C1 segment of cervical spinal cord (tissue), 14 donors: ENCODE results near the gene FBXO11.
"Not testable (repeated sequence)": the region's sequence is repeated elsewhere in the genome, so short reads cannot be mapped to it uniquely, and the experiment has no call there.

Experiments
- DNase-seq, 14 donors: peaks; one replicate each; lab custom pipeline; 2025; lab: John Stamatoyannopoulos, UW

FBXO11 gene

DNA sequence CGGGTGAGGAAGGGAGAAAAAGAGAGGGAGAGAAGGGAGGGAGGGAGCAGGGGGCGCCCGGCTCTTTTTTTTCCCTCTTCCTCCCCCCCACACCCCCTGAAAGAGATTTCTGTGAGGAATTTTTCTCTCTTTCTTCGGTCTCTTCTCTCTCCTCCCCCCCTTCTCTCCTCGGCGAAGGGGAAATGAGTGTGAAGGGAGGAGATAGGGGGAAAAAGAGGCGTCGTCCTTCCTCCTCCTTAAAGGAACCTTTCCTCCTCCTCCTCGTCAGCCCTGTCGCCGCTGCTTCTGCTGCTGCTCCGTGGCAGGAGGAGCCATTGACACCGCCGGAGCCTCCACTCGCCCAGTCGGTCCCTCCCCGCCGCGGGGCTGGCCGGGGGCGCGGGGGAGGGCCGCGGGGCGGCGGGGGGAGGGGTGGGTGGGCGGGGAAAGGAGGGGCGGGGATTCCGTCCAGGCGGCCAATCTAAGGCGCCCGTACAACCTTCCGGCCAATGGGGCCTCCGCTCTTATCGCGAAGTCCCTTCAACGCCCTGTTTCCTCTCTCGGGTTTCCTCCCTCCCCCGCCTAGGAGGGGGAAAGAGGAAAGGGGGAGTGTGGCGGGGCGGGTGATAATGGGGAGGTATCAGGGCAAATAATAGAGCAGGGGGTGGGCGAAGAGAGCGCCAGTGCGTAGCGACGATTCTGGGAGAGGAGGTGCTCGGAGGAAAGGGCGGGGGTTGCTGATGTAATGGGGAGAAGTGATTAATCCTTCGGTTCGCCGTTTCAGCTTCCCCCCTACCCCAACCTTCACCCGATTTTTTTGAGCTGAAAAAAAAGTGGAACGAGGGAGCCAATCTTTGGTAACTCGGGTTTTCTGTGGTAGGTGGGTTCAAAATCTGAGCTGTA, at the start of gene FBXO11:
Gene FBXO11, minus strand, starts transcription at position 342 of the 882 bp plus-strand sequence. CDS start 778 bp downstream, outside the sequence.
- DNase-seq: peak; percentile 59 to 97 (median 94)

- no peak for DNase-seq
Observed at GRCh38 chr2:47950340-47951301, 44.3 kb upstream of the FBXO11 start.

DNA sequence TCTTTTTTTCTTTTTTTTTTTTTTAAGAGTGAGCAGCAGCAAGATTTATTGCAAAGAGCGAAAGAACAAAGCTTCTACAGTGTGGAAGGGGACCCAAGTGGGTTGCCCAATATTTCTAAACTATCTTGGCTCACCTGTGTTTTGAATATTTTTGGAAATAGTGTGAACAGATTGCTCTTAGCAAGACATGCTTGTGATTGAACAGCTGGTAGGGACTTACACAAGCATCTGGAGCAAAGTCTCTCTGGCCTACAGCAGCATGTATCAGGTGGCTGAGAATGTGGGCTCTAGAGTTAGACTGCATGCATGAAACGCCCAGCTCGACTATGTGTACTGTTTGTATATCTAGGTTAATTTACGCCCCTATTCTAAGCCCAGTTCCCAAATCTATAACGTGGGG, 40.3 kb upstream of the FBXO11 start:
- DNase-seq: no peak

GRCh38 chr2:47945046-47945781, 38.9 kb upstream of the FBXO11 start:
- DNase-seq: peak in 1 of 14 donors; percentile 57

DNA sequence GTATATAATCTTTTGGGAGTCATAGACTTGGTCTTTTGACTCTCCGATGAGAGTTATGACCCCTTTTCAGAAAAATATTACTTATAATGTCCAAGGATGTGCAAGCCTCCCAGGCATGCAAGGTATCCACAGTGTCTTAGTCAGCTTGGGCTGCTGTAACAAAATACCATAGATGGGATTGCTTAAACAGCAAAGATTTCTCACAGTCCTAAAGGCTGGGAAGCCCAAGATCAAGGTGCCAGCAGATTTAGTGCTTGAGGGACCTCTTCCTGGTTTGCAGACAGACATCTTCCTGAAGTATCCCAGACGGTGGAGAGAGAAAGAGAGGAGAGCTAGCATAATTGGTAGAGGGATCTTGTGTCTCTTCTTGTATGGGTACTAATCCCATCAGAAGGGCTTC, 35.6 kb upstream of the FBXO11 start:
- no peak for DNase-seq

- no peak for DNase-seq
Observed at GRCh38 chr2:47937677-47938076, 31.4 kb upstream of the FBXO11 start.

DNA sequence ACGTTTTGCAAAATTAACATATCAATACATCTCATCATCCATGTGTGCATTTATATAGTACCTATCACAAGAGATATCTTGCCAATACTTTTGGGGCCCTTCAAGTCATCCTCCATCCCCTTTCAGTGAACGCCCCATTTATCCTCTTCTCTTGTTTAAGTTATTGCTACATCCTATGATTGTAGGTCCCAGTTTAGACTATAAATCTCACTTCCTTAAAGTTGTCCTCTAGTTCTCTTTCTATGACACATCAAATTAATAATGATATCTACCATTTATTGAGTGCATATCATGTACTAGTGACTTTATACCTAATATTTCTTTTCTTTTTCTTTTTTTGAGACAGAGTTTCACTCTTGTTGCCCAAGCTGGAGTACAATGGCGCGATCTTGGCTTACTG, 28.8 kb upstream of the FBXO11 start:
- no peak for DNase-seq

DNA sequence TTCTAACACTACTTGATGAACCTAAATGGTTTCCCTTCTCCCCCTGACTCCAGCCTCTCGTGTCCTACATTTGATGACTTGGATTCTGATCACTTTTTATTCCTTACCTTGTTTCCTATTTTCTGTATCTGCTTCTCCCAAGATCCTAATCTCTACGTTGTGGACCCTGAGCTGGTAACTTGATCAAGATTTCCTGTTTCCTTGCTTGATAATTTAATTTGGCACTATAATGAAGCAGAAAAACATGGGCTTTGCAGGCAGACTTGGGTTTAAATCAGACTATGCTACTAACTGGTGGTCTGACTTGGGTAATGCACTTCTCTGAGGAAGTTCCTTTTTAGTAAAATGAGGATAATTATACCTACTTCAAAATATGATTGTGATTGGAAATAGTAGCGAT, 11.7 kb upstream of the FBXO11 start:
- DNase-seq: no peak

DNA sequence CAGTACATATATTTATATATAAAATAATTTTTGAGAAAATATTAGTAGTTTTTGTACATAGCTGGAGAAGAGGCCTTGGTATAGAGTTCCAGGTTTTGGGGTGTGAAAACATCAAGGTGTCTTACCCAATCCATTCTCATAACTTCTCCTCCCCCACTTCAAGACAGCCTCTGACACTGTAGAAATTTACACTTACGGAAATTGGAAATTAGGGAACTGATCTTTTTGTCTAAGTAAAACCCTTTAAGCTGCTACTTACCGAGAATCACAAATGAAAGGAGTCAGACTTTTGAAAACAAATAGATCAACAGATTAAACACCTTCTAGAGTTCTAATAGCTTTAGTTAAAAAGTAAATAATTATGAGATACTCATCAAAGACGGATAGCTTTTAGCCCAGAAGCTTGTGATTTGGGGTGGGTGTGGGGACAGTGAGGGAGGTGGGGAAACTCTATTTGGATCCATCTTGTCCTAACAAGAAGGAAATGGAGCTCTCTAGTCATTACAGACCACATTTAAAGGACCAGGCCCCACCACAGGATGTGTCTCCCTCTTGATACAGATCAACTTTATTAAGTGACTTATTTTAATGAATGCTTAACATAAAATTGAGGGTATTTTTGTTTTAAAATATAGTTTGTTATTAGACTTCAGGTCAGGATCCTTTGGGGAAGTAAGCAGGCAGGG, 11.1 kb upstream of the FBXO11 start:
- DNase-seq: no peak

DNA sequence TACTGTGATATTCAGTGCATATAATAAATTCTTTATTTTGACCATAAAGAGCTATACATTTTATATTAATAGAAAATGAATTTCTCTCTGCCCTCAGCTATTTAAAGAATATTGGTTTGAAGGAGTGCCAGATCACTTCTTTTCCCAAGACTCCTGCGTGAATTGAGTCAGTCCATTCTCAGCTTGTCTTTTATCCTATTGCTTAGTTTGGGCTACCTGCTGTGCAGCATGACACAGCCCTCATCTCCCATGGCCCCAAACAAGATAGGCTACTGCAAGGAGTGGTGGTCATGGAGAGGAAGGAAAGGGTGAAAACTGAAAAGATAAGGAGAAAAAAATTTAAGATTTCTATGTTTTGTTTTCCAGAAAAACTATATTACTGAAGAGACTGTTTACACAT, 10.1 kb upstream of the FBXO11 start:
- no peak for DNase-seq

GRCh38 chr2:47910662-47911061, 4.4 kb upstream of the FBXO11 start:
- not testable (repeated sequence) for DNase-seq

GRCh38 chr2:47908682-47909081, 2.4 kb upstream of the FBXO11 start:
- DNase-seq: no peak

DNA sequence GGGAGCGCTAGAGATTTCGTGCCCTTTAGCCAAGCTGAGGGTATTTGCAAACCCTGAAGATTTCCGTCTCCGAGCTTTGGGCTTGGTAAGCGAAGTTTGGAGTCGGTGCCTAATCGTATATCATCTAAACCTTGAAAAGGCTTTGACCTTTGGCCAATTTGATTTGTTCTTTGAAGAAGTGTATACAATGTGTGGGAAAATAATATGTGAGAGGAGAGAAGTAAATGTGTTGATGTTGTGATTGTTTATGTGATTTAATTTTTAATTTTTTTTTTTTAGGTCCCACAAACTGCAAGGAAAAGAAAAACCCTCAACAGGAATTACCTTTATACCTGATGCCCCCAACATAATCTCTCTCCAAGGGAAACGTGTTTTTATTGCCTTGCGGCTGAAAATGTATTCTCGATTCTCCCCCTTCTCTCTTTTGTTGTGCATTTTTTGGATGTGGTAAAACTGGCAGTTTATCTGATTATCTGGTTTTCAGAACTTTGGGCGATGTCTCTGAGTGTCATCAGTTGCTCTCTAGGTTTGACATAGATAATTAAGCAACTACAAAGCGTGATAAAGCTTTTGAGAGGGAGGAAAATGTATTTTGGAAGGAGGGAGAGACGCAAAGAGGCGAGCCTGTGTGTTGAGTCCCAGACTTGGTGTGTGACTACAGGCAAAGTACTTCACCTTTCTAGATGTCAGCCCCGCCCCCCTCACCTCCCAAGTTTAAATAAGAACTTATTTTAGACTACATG, 912 bp upstream of the FBXO11 start:
- DNase-seq: peak in 1 of 14 donors; percentile 19

- DNase-seq: peak in 12 of 14 donors; percentile 46 to 93 (median 74)
Observed at GRCh38 chr2:47905386-47906156, 727 bp downstream of the FBXO11 start.

DNA sequence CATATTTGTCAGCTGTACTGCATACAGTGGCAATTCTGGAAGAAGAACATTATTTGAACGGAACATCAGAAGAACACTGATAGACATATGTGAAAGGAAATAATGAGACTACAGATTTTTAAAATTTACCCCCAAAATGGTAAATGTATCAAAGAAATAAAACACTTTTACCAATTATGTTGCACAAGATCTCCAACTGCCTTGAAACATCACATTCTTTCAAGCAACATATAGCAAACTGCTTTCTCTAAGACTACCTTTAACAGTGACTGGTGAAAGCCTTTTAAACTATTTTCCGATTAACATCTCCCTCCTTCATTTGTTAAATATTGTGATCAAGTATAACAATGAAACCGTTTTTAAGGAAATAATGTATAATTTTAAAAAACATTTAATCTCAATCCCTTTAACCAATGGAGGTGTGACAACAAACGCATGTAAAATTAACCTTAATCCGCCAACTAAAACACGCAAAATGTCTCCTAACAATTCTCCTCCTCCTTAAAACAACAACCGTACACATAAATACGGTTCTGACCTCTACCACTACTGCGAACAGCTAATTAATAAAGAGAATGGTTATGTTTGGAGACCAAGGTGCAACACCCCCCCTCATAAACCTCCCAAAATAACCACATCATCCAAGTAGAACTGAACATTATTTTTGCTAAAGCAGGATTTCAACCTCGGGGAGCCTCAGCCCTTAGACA, 2.4 kb downstream of the FBXO11 start:
- DNase-seq: peak in 1 of 14 donors; percentile 39

GRCh38 chr2:47901892-47902291, 4.4 kb downstream of the FBXO11 start:
- DNase-seq: not testable (repeated sequence)

- DNase-seq: no peak
Observed at GRCh38 chr2:47900857-47901256, 5.4 kb downstream of the FBXO11 start.

GRCh38 chr2:47899915-47900816, 6.1 kb downstream of the FBXO11 start:
- no peak for DNase-seq
